Stimulated activated CD8-positive, alpha-beta memory T cell treated with anti-CD3 and anti-CD28 coated beads, Interleukin-4, amount 100 ng/mL, for 48 hours (primary cell): ENCODE data around the gene SPATA46.
"Not testable (repeated sequence)": the region's sequence is repeated elsewhere in the genome, so short reads cannot be mapped to it uniquely, and the experiment has no call there.

Experiments used
- DNase-seq: peaks from one replicate; pipeline ENCODE4 v3.0.0-alpha.2; 2020

The SPATA46 gene

GRCh38 chr1:162376691-162377090, at the start of gene SPATA46:
TSS of gene SPATA46 (minus strand) at chr1:162376854. CDS start at chr1:162376790, 64 bp downstream.
- DNase-seq = no peak

- DNase-seq = no peak
These were observed 46.2 kb upstream of the SPATA46 start for GRCh38 chr1:162422662-162423375.

- DNase-seq = no peak
These were observed 44.9 kb upstream of the SPATA46 start for GRCh38 chr1:162421258-162422164.

- no peak for DNase-seq
These were observed 43.5 kb upstream of the SPATA46 start for GRCh38 chr1:162420120-162420519.

GRCh38 chr1:162419450-162419931, 42.8 kb upstream of the SPATA46 start:
- DNase-seq = not testable (repeated sequence)

- not testable (repeated sequence) for DNase-seq
These were observed 41.9 kb upstream of the SPATA46 start for GRCh38 chr1:162418584-162418983.

- no peak for DNase-seq
These were observed 41.0 kb upstream of the SPATA46 start for GRCh38 chr1:162417650-162418049.

GRCh38 chr1:162416909-162417308, 40.3 kb upstream of the SPATA46 start:
- DNase-seq = no peak

GRCh38 chr1:162416215-162416614, 39.6 kb upstream of the SPATA46 start:
- no peak for DNase-seq

GRCh38 chr1:162412002-162412401, 35.3 kb upstream of the SPATA46 start, which contains the start of gene SH2D1B:
TSS of gene SH2D1B (minus strand) at chr1:162412136. CDS start at chr1:162412016, 120 bp downstream.
- DNase-seq = no peak

GRCh38 chr1:162407539-162407938, 30.9 kb upstream of the SPATA46 start:
- no peak for DNase-seq

- DNase-seq = no peak
These were observed 30.2 kb upstream of the SPATA46 start for GRCh38 chr1:162406811-162407210.

GRCh38 chr1:162405800-162406199, 29.1 kb upstream of the SPATA46 start:
- no peak for DNase-seq

- no peak for DNase-seq
These were observed 28.0 kb upstream of the SPATA46 start for GRCh38 chr1:162404550-162405160.

- DNase-seq = no peak
These were observed 24.2 kb upstream of the SPATA46 start for GRCh38 chr1:162400790-162401355.

GRCh38 chr1:162398999-162399580, 22.4 kb upstream of the SPATA46 start:
- no peak for DNase-seq

- no peak for DNase-seq
These were observed 21.4 kb upstream of the SPATA46 start for GRCh38 chr1:162397943-162398560.

GRCh38 chr1:162397039-162397448, 20.4 kb upstream of the SPATA46 start:
- DNase-seq = no peak

GRCh38 chr1:162396201-162396906, 19.7 kb upstream of the SPATA46 start:
- no peak for DNase-seq

GRCh38 chr1:162391790-162392563, 15.3 kb upstream of the SPATA46 start:
- no peak for DNase-seq
